ENCODE results near the gene C2CD4C.

Gene C2CD4C

GRCh38 chr19:368630-369024 lies 40.3 kb downstream of the C2CD4C start:
- in situ Hi-C loops (cut with HindIII; ENCODE audit: low pct_ligation_motif_present, low sequenced_read_pairs), result no loop called here
- TF ChIP-seq, protein P1, sequence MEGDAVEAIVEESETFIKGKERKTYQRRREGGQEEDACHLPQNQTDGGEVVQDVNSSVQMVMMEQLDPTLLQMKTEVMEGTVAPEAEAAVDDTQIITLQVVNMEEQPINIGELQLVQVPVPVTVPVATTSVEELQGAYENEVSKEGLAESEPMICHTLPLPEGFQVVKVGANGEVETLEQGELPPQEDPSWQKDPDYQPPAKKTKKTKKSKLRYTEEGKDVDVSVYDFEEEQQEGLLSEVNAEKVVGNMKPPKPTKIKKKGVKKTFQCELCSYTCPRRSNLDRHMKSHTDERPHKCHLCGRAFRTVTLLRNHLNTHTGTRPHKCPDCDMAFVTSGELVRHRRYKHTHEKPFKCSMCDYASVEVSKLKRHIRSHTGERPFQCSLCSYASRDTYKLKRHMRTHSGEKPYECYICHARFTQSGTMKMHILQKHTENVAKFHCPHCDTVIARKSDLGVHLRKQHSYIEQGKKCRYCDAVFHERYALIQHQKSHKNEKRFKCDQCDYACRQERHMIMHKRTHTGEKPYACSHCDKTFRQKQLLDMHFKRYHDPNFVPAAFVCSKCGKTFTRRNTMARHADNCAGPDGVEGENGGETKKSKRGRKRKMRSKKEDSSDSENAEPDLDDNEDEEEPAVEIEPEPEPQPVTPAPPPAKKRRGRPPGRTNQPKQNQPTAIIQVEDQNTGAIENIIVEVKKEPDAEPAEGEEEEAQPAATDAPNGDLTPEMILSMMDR (IDR thresholded peaks at IDR 0.05; ENCODE audit: low read depth, low read length, missing control alignments), result no peak
- no peak for DNase-seq
- Histone ChIP-seq H3K4me3 (ENCODE audit: low read depth, low read length) (no peak overlapping the region), H3K36me3 (replicated peaks) (no peaks in the 10 kb centered on the region), H3K27me3 (replicated peaks) (peaks cover 14% of the 10 kb centered on the region), H3K27ac (no peak overlapping the region)

GRCh38 chr19:367963-368629 lies 40.9 kb downstream of the C2CD4C start:
- Histone ChIP-seq H3K4me3 (ENCODE audit: low read depth, low read length) (no peak overlapping the region), H3K27me3 (replicated peaks) (peaks cover 13% of the 10 kb centered on the region), H3K36me3 (replicated peaks) (no peaks in the 10 kb centered on the region), H3K27ac (no peak overlapping the region)
- TF ChIP-seq, protein P1 (IDR thresholded peaks at IDR 0.05; ENCODE audit: low read depth, low read length, missing control alignments), result no peak
- in situ Hi-C loops (cut with HindIII; ENCODE audit: low pct_ligation_motif_present, low sequenced_read_pairs), result no loop called here
- no peak for DNase-seq

DNA sequence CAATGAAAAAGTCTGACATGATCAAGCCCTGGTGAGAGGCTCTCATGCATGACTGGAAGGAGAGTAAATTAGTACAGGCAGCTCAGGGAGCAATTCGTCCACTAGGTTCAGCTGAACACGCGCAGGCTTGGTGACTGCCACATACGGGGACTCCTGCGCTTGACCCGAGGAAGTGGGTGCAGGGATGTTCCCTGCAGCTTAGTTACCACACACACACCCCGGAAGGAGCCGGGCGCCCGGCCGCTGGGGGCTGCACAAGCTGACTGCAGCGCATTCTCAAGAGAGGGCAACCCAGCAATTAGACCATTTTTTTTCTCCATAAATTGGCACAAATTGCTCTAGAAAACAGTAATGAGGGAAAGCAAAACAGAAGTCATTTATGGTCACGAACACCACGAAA lies 41.4 kb downstream of the C2CD4C start:
- no peak overlapping the region for H3K4me3 ChIP-seq (ENCODE audit: low read depth, low read length)
- H3K27me3 ChIP-seq (replicated peaks), result peaks cover 8% of the 10 kb centered on the region
- H3K36me3 ChIP-seq (replicated peaks), result no peaks in the 10 kb centered on the region
- TF ChIP-seq, protein P1 (IDR thresholded peaks at IDR 0.05; ENCODE audit: low read depth, low read length, missing control alignments), result no peak
- in situ Hi-C loops (cut with HindIII; ENCODE audit: low pct_ligation_motif_present, low sequenced_read_pairs), result no loop called here
- no peak overlapping the region for H3K27ac ChIP-seq
- DNase-seq, result no peak

GRCh38 chr19:366951-367350 lies 42.0 kb downstream of the C2CD4C start:
- no peak for DNase-seq
- no peaks in the 10 kb centered on the region for H3K36me3 ChIP-seq (replicated peaks)
- H3K27ac ChIP-seq, result no peak overlapping the region
- peaks cover 5% of the 10 kb centered on the region for H3K27me3 ChIP-seq (replicated peaks)
- TF ChIP-seq, protein P1 (IDR thresholded peaks at IDR 0.05; ENCODE audit: low read depth, low read length, missing control alignments), result no peak
- in situ Hi-C loops (cut with HindIII; ENCODE audit: low pct_ligation_motif_present, low sequenced_read_pairs), result no loop called here
- H3K4me3 ChIP-seq (ENCODE audit: low read depth, low read length), result no peak overlapping the region

- Histone ChIP-seq H3K27me3 (replicated peaks) (peaks cover 3% of the 10 kb centered on the region), H3K4me3 (ENCODE audit: low read depth, low read length) (no peak overlapping the region), H3K27ac (no peak overlapping the region), H3K36me3 (replicated peaks) (no peaks in the 10 kb centered on the region)
- in situ Hi-C loops (cut with HindIII; ENCODE audit: low pct_ligation_motif_present, low sequenced_read_pairs), result no loop called here
- TF ChIP-seq, protein P1 (IDR thresholded peaks at IDR 0.05; ENCODE audit: low read depth, low read length, missing control alignments), result no peak
- no peak for DNase-seq
Observed at GRCh38 chr19:366205-366783, 42.7 kb downstream of the C2CD4C start.
